GM12878 (cell line): ENCODE measurements around the gene EXD3. TPM values are rescaled to one million over a fixed set of nuclear protein-coding genes. Genes with fewer than 3 reads are reported as not detected.

ENCODE experiments used
- ATAC-seq: fragments of 200-7000 bp; cut with Tn5 transposase; 3 replicates; pipeline ENCODE4 v1.9.1; 2020; ENCODE audit warnings: mild to moderate bottlenecking, moderate library complexity
- BruUV-seq: library from RNA; stranded (reverse); fragments of 400-500 nt; replicated peaks from 2 replicates; lab custom pipeline; 2021; lab: Mats Ljungman, UMichigan
- CTCF ChIA-PET: fragments of 300-600 bp; sonication (Branson Sonifier 250); formaldehyde crosslinking; extraction: SDS; loops from one replicate; lab custom pipeline; 2021; ENCODE audit warnings: inconsistent platforms; lab: Yijun Ruan, JAX
- POLR2A ChIA-PET: fragments of 350-600 bp; formaldehyde crosslinking; extraction: SDS; loops from one replicate; lab custom pipeline; 2021; ENCODE audit warnings: inconsistent platforms; lab: Charles Lee
- RAD21 ChIA-PET: fragments of 300-600 bp; sonication (Branson Sonifier 250); formaldehyde crosslinking; loops from one replicate; lab custom pipeline; 2023; ENCODE audit warnings: antibody characterized with exemption; ENCODE audit not compliant: unreplicated experiment; lab: Charles Lee
- SMC1A ChIA-PET: fragments of 300-600 bp; sonication (Branson Sonifier 250); formaldehyde crosslinking; loops from one replicate; lab custom pipeline; 2023; ENCODE audit not compliant: unreplicated experiment, uncharacterized antibody; lab: Charles Lee
- DNase-seq: peaks from one replicate; pipeline ENCODE4 v3.0.0-alpha.2; 2011; ENCODE audit warnings: low read depth, low spot score
- FAIRE-seq: peaks from 3 replicates; lab custom pipeline; 2011; peaks lifted over from hg19 to GRCh38; lab: Jason Lieb, UNC
- H2AFZ ChIP-seq: 2 replicates; pipeline ENCODE4 v1.6.0; 2011; ENCODE audit warnings: low read depth, low read length, control low read depth; ENCODE audit not compliant: control insufficient read depth
- H3K27ac ChIP-seq: 2 replicates; pipeline ENCODE4 v1.5.1; 2011; ENCODE audit warnings: control low read depth; ENCODE audit not compliant: control insufficient read depth, insufficient read depth
- H3K27me3 ChIP-seq, 2 experiments: replicated peaks in 1 of 2; 2 replicates each; pipeline versions ENCODE4 v1.6.0 to v1.6.1; 2011; ENCODE audit warnings: low read length in 1 of 2; ENCODE audit not compliant: control insufficient read depth in 2 of 2, insufficient read depth in 2 of 2
- H3K36me3 ChIP-seq, 2 experiments: 2 replicates each; pipeline ENCODE4 v1.5.1; 2011; ENCODE audit warnings: low read length in 1 of 2; ENCODE audit not compliant: control insufficient read depth in 2 of 2, insufficient read depth in 2 of 2
- H3K4me1 ChIP-seq: 2 replicates; pipeline ENCODE4 v1.6.1; 2011; ENCODE audit warnings: mild to moderate bottlenecking, low read length, moderate library complexity, mixed read lengths; ENCODE audit not compliant: control insufficient read depth, insufficient read depth
- H3K4me2 ChIP-seq: 2 replicates; pipeline ENCODE4 v1.6.0; 2011; ENCODE audit warnings: control low read depth; ENCODE audit not compliant: control insufficient read depth, insufficient read depth
- H3K4me3 ChIP-seq: fragments of 200-600 bp; sonication (generic); 2 replicates; pipeline ENCODE4 v1.5.1; 2016
- H3K79me2 ChIP-seq: 2 replicates; pipeline ENCODE4 v1.6.0; 2011; ENCODE audit warnings: low read length; ENCODE audit not compliant: control insufficient read depth, insufficient read depth
- H3K9ac ChIP-seq: 2 replicates; pipeline ENCODE4 v1.8.0; 2011; ENCODE audit warnings: low read length, control low read depth, mixed read lengths; ENCODE audit not compliant: control insufficient read depth, insufficient read depth
- H3K9me3 ChIP-seq: replicated peaks from 3 replicates; pipeline ENCODE4 v1.5.1; 2011; ENCODE audit warnings: mild to moderate bottlenecking, low read length; ENCODE audit not compliant: control insufficient read depth, insufficient read depth
- H4K20me1 ChIP-seq: 2 replicates; pipeline ENCODE4 v1.6.0; 2011; ENCODE audit not compliant: control insufficient read depth, insufficient read depth
- BHLHE40 ChIP-seq, 2 experiments: fragments of 450-650 bp in 1 of 2; IDR thresholded peaks; 2 replicates each; pipeline ENCODE4 v1.6.1; 2011 to 2017; ENCODE audit warnings: low read depth in 2 of 2, borderline replicate concordance in 1 of 2, improper control_type of control experiment in 1 of 2, low read length in 1 of 2, mild to moderate bottlenecking in 1 of 2
- EGR1 ChIP-seq, 2 experiments: IDR thresholded peaks; 1 replicate in 1 of 2; 2 replicates in 1 of 2; pipeline ENCODE4 v1.6.1; 2011 to 2012; ENCODE audit warnings: low read depth in 2 of 2, low read length in 2 of 2, borderline replicate concordance in 1 of 2, mild to moderate bottlenecking in 1 of 2, moderate library complexity in 1 of 2
- HDAC6 ChIP-seq: fragments of 200-600 bp; sonication (generic); IDR thresholded peaks from one replicate; pipeline ENCODE4 v1.8.0; 2017; ENCODE audit warnings: antibody characterized with exemption; ENCODE audit not compliant: unreplicated experiment
- NR2F1 ChIP-seq: fragments of 450-650 bp; conservative IDR thresholded peaks from 2 replicates; pipeline ENCODE4 v1.6.1; 2017; ENCODE audit warnings: mild to moderate bottlenecking
- PAX5 ChIP-seq: IDR thresholded peaks from 2 replicates; pipeline ENCODE4 v1.6.1; 2011; ENCODE audit warnings: low read depth, low read length, borderline replicate concordance
- RELA ChIP-seq: fragments of 450-650 bp; IDR thresholded peaks from 2 replicates; pipeline ENCODE4 v1.8.0; 2014; ENCODE audit warnings: borderline replicate concordance; ENCODE audit not compliant: partially characterized antibody
- TAF1 ChIP-seq: IDR thresholded peaks from 2 replicates; pipeline ENCODE4 v1.6.1; 2011; ENCODE audit warnings: mild to moderate bottlenecking, low read depth, low read length, borderline replicate concordance
- YY1 ChIP-seq: IDR thresholded peaks from 2 replicates; pipeline ENCODE4 v1.6.1; 2011; ENCODE audit warnings: low read depth, mild to moderate bottlenecking, low read length
- ZBTB33 ChIP-seq: fragments of 450-650 bp; IDR thresholded peaks from 2 replicates; pipeline ENCODE4 v1.6.1; 2017; ENCODE audit warnings: mild to moderate bottlenecking
- WGBS: methylation state at CpG from one replicate; pipeline ENCODE4 v1.1.6; 2016; ENCODE audit warnings: low lambda C conversion rate; ENCODE audit not compliant: insufficient replicate concordance, insufficient coverage; ENCODE audit errors: missing lambda C conversion rate; 5-methylcytosine and 5-hydroxymethylcytosine counted together
- in situ Hi-C: fragments of 300-500 bp; cut with MboI; formaldehyde crosslinking; loops from 9 replicates; pipeline ENCODE4 v1.14.3; 2018; ENCODE audit warnings: mixed read lengths
- intact Hi-C: fragments of 100-400 bp; cut with micrococcal nuclease; formaldehyde crosslinking; loops from one replicate; pipeline ENCODE4 v1.14.2; 2022; ENCODE audit not compliant: unreplicated experiment
- polyA plus RNA-seq, 11 experiments: library from polyadenylated mRNA; depleted of rRNA in 4 of 11; unstranded in 6 of 11; stranded (reverse) in 5 of 11; fragments of >200 nt; fragmentation: Nextera tagmentation in 4 of 11; fragmentation: Illumina TruSeq in 1 of 11; extraction: Ambion mirVana in 4 of 11; extraction: Trizol in 1 of 11; gene quantifications; 1 replicate in 1 of 11; 2 replicates in 10 of 11; pipeline versions ENCODE4 v1.2.1 to v1.2.3, GENCODE V29; 2011 to 2016; ENCODE audit warnings: inconsistent platforms in 2 of 11, missing spikeins in 2 of 11, low read depth in 1 of 11
- total RNA-seq, 4 experiments: library from RNA; depleted of rRNA in 3 of 4; stranded (reverse); fragments of >200 nt in 3 of 4; fragmentation: Illumina TruSeq in 1 of 4; extraction: Trizol in 1 of 4; gene quantifications; 2 replicates each; pipeline versions ENCODE4 v1.2.1 to v1.2.3, GENCODE V29; 2013 to 2021

EXD3 gene
- total and polyA plus RNA-seq, 10 of the 15 experiments (the other 5 are each of a cell fraction or from before 2014, with no cell fraction given) = 0.21 to 7.1 (median 3.6) TPM

GRCh38 chr9:137374131-137374845 is 48.7 kb downstream of the EXD3 start:
- H3K9ac ChIP-seq = no peak overlapping the region
- FAIRE-seq = no peak
- BruUV-seq = no TSS peak
- no peaks in the 10 kb centered on the region for H3K4me1 ChIP-seq
- CTCF ChIA-PET = no interaction called here
- no peaks in the 10 kb centered on the region for H3K27me3 ChIP-seq
- in situ Hi-C loops = no loop called here
- H3K36me3 ChIP-seq = no peaks in the 10 kb centered on the region
- H3K27ac ChIP-seq = no peak overlapping the region
- RAD21 ChIA-PET = no interaction called here
- 86% methylated on average over 28 of the region's 37 CpGs for WGBS
- no peak overlapping the region for H2AFZ ChIP-seq
- no peaks in the 10 kb centered on the region for H4K20me1 ChIP-seq
- peaks cover 2% of the 10 kb centered on the region; the same call in 2 of the 3 replicates for H3K9me3 ChIP-seq
- SMC1A ChIA-PET = no interaction called here
- no peak overlapping the region for H3K4me3 ChIP-seq
- POLR2A ChIA-PET = no interaction called here
- intact Hi-C loops = no loop called here
- TF ChIP-seq ZBTB33 (no peak), YY1 (no peak), HDAC6 (no peak), BHLHE40 (IDR thresholded peaks at IDR 0.05; ENCODE audit: borderline replicate concordance in 1 of 2, low read depth in 2 of 2, low read length in 1 of 2) (no peak), RELA (no peak), NR2F1 (no peak), PAX5 (no peak), EGR1 (IDR thresholded peaks at IDR 0.05; ENCODE audit: borderline replicate concordance in 1 of 2, low read depth in 2 of 2, low read length in 2 of 2) (no peak), TAF1 (no peak)
- no peak for DNase-seq
- no peak overlapping the region for H3K4me2 ChIP-seq
- no peaks in the 10 kb centered on the region for H3K79me2 ChIP-seq
- no peak for ATAC-seq
